Right cardiac atrium (tissue), 5 donors: Measurements from ENCODE around the gene RPS4Y2. TPM values are rescaled to one million over a fixed set of nuclear protein-coding genes. Genes with fewer than 3 reads are reported as not detected.

Experiments used
- polyA plus RNA-seq: library from polyadenylated mRNA; stranded (reverse); fragments of 200-250 nt; gene quantifications from one replicate; pipeline ENCODE4 v1.2.3, GENCODE V29; 2013
- total RNA-seq, 4 donors: library from RNA; stranded (reverse); fragmentation: NEBNext Ultra II Directional; extraction: Animal tissue kit (Norgen Biotek cat#: 25700); gene quantifications; one replicate each; pipeline ENCODE4 v1.2.1, GENCODE V29; 2021
- donor health status: healthy with polysubstance abuse.
- donor health status: DM: no; HTN: yes; CAD: no.
- donor health status: DM: no; HTN: no; CAD: no.
- donor health status: DM: no; HTN: yes; CAD: no; lungs with severe emphysema.
- donor health status: DM: yes; HTN: yes; CAD: no.

Gene RPS4Y2
- total and polyA plus RNA-seq, 5 donors, result not detected

Other genes with a start within 250 kb of the RPS4Y2 start
- gene EIF1AY, start 180.3 kb upstream of the RPS4Y2 start, total RNA-seq, result 100 to 1,000 TPM in 2 of 4 donors, not detected in 2; 134 to 159 TPM
- 120 TPM for gene EIF1AY, start 180.3 kb upstream of the RPS4Y2 start, polyA plus RNA-seq